ENCODE data around the gene BAIAP3. TPM values are rescaled to one million over a fixed set of nuclear protein-coding genes. Genes with fewer than 3 reads are reported as not detected.
"Not testable (repeated sequence)": the region's sequence is repeated elsewhere in the genome, so short reads cannot be mapped to it uniquely, and the experiment has no call there.

The BAIAP3 gene
- total RNA-seq, 1 experiment from 2014 or later, result 0.11 TPM

- DNase-seq (ENCODE audit: low read depth), result no peak
Measured at GRCh38 chr16:1317479-1318267, 15.8 kb upstream of the BAIAP3 start.

- no peak for DNase-seq (ENCODE audit: low read depth)
Measured at GRCh38 chr16:1318268-1318545, 15.2 kb upstream of the BAIAP3 start.

GRCh38 chr16:1319041-1319440, 14.4 kb upstream of the BAIAP3 start:
- DNase-seq (ENCODE audit: low read depth), result no peak

GRCh38 chr16:1320097-1320496, 13.3 kb upstream of the BAIAP3 start:
- no peak for DNase-seq (ENCODE audit: low read depth)

DNA sequence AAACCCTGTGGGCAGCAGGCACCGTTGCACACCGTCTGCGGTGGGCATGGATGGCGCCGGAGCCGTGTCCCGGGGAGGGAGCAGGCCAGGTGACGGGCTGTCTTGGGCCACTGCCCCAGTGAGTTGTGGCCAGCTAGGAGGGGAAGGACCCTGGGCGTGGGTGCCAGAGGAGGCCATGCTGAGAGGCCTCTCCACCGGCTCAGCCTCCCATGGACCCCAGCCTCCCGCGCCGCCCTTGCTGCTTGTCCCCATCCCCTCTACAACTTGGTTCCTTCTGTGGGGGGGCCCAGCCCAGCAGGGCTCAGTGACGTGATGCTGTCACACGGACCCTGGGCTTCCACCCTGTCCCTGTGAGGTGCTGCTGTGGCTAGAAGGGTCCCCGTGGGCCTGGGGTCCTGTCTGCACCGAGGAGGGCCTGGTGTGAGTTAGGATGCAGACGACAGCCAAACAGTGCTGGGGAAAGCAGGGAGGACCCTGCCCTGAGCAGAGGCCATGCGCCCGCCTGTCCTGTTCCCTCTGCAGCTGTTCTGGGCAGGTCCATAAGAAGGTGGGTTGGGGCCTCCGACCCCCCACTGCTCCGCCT, 12.7 kb upstream of the BAIAP3 start:
- DNase-seq (ENCODE audit: low read depth), result no peak

DNA sequence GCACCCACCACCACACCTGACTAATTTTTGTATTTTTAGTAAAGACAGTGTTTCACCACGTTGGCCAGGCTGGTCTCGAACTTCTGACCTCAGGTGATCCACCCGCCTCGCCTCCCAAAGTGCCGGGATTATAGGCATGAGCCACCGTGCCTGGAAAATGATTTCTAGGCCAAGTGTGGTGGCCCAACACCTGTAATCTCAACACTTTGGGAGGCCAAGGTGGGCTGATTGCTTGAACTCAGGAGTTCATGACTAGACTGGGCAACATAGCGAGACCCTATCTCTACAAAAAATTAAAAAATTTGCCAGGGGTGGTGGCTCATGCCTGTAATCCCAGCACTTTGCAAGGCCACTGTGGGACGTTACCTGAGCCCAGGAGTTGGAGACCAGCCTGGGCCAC, 11.0 kb upstream of the BAIAP3 start:
- no peak for DNase-seq (ENCODE audit: low read depth)

GRCh38 chr16:1323296-1324239, 9.9 kb upstream of the BAIAP3 start:
- DNase-seq (ENCODE audit: low read depth), result no peak

DNA sequence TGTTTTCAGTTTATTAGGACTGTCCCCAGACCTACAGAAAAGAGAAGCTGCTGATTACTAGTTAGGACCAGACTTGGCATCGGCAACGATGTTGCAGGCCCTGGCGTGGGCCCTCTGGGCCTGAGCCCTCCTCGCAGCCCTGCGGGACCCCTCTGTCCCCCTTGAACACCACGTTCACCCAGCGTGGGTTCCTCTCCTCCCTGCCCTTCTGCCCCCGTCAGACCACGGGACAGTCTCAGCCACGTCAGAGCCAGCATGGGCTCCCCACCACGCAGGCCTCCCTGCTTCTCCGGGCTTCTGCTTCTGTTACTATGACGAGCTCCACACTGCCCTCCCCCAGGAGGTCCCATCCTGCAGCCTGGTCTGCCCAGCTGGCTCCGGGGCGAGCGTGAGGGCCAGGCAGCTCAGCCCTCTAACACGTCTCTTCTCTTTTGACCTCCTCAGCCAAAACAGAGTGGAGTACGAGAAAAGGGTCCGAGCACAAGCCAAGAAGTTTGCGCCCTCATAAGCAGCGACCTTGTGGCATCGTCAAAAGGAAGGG, 9.1 kb upstream of the BAIAP3 start:
- no peak for DNase-seq (ENCODE audit: low read depth)

GRCh38 chr16:1325261-1325660, 8.2 kb upstream of the BAIAP3 start:
- DNase-seq (ENCODE audit: low read depth), result no peak

GRCh38 chr16:1325673-1326371, 7.6 kb upstream of the BAIAP3 start:
- DNase-seq (ENCODE audit: low read depth), result no peak

GRCh38 chr16:1326391-1326790, 7.1 kb upstream of the BAIAP3 start:
- no peak for DNase-seq (ENCODE audit: low read depth)

DNA sequence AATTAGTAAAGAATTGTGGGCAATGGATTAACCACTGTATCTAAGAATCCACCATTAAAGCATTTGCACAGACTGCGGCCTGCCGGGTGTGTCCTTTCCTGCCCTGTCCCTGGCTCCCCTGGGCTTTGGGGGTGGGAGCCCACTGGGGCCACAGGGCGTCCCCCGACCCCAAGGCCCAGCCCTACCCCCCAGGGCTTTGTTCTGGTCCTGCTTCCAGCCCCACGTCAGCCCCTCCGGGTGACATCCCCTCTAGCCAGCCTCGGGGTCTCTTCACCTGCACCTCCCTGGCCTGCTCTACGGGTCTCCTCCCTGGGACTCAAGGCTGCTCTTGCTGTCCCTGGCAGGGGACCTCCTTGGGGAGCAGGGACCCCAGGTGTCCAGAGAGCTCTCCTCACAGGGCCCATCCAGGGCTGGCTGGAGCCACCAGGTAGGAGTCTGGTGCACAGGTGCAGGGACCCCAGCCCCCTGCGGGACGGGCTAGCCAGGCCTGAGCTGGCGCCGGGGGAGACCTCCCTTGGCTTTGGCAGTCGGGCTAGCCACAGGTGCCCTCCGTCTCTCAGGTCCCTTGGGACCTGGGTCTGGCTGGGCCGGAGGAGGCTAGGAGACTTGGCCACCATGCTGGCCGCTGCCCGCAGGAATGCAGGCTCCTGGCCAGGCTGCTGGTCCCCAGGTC, 6.4 kb upstream of the BAIAP3 start:
- no peak for DNase-seq (ENCODE audit: low read depth)

GRCh38 chr16:1327619-1327947, 5.9 kb upstream of the BAIAP3 start:
- DNase-seq (ENCODE audit: low read depth), result no peak

DNA sequence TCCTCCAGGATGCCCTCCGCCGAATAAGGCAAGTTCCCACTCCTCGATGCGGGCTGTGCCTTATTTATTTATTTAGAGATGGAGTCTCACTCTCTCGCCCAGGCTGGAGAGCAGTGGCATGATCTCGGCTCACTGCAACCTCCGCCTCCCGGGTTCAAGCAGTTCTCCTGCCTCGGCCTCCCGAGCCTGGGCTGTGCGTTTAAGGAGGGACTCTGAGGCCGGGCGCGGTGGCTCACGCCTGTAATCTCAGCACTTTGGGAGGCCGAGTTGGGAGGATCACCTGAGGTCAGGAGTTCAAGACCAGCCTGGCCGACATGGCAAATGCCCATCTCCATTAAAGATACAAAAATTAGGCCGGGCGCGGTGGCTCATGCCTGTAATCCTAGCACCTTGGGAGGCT, 5.3 kb upstream of the BAIAP3 start:
- not testable (repeated sequence) for DNase-seq (ENCODE audit: low read depth)

DNA sequence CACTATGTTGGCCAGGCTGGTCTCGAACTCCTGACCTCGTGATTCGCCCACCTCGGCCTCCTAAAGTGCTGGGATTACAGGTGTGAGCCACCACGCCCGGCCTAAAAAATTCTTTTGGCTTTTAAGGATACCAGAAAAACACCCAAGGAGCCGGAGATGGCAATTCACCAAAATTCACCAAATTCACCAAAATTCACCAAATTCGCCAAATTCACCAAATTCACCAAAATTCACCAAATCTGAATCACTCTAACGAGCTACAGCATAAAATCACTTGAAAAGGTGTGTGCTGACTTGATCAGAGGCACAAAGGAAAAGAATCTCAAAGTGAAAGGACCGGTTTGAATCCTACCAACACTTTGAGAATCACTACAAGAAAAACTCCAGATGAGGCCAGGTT, 4.5 kb upstream of the BAIAP3 start:
- DNase-seq (ENCODE audit: low read depth), result not testable (repeated sequence)

GRCh38 chr16:1330260-1330914, 3.1 kb upstream of the BAIAP3 start:
- no peak for DNase-seq (ENCODE audit: low read depth)

GRCh38 chr16:1330931-1331711, 2.3 kb upstream of the BAIAP3 start:
- no peak for DNase-seq (ENCODE audit: low read depth)

DNA sequence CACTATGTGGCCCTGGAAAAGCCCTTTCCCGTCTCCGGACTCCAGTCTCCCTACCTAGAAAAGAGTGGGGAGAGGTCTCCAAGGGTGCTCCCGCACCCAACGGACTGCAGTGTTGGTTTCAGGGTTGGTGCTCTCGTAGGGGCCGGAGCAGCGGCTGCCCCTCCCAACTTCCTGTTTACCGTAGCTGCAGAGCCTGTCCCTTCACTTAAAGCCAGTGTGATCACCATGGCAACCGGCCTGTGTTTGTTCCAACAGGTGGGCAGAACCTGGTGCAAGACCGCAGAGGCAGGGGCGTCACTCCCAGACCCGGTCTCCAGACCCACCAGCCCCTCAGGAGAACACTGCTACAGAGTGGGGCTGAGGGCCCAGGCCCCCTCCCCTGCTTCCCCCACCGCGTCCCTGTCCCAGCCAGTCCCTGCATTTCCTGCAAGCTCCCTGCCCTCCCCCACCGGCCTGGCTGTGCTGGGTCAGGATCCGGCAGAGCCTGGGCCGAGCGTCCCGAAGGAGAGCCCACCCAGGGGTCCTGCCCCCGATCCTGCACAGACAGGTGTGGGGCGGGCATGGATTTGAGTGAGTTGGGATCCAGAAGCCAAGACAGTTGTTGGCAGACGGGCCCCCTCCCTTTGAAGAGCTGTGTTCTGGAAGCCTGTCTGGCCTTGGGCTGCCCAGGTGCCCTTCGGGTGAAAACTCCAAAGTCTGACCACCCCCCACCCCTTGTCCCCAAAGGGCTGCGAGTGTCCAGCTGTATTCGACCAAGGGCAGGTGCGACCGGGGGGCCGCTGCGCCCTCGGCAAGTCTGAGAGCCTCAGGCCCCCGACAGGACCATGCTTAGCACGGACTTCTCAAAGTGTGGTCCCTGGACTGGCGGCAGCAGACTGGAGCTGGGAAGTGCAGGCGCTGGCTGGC, 1.5 kb upstream of the BAIAP3 start:
- no peak for DNase-seq (ENCODE audit: low read depth)

- no peak for DNase-seq (ENCODE audit: low read depth)
Measured at GRCh38 chr16:1332618-1333148, 762 bp upstream of the BAIAP3 start.

All from Daoy (cell line).